HG03442 (cell line): ENCODE results near the gene SEMA5A.

Source experiments
- ATAC-seq: cut with Tn5 transposase; IDR thresholded peaks from one replicate; pipeline ENCODE4 v1.9.1; 2021; ENCODE audit warnings: mild to moderate bottlenecking, moderate library complexity; ENCODE audit not compliant: unreplicated experiment

SEMA5A gene

GRCh38 chr5:9483243-9483642 lies 62.6 kb downstream of the SEMA5A start:
- no peak for ATAC-seq

GRCh38 chr5:9482381-9482780 lies 63.5 kb downstream of the SEMA5A start:
- ATAC-seq: no peak

- no peak for ATAC-seq
Observed at GRCh38 chr5:9480499-9480898, 65.4 kb downstream of the SEMA5A start.

- ATAC-seq: no peak
Observed at GRCh38 chr5:9479990-9480389, 65.9 kb downstream of the SEMA5A start.

- no peak for ATAC-seq
Observed at GRCh38 chr5:9479361-9479760, 66.5 kb downstream of the SEMA5A start.

GRCh38 chr5:9477537-9477936 lies 68.3 kb downstream of the SEMA5A start:
- ATAC-seq: no peak

GRCh38 chr5:9474219-9475002 lies 71.5 kb downstream of the SEMA5A start:
- ATAC-seq: no peak

- ATAC-seq: no peak
Observed at GRCh38 chr5:9473624-9474023, 72.3 kb downstream of the SEMA5A start.

GRCh38 chr5:9470410-9470809 lies 75.5 kb downstream of the SEMA5A start:
- no peak for ATAC-seq

- no peak for ATAC-seq
Observed at GRCh38 chr5:9468060-9468388, 77.9 kb downstream of the SEMA5A start.

GRCh38 chr5:9467199-9468059 lies 78.4 kb downstream of the SEMA5A start:
- ATAC-seq: no peak

GRCh38 chr5:9466697-9467096 lies 79.2 kb downstream of the SEMA5A start:
- ATAC-seq: no peak

- ATAC-seq: no peak
Observed at GRCh38 chr5:9464478-9464877, 81.4 kb downstream of the SEMA5A start.

- no peak for ATAC-seq
Observed at GRCh38 chr5:9462109-9462508, 83.8 kb downstream of the SEMA5A start.

GRCh38 chr5:9460885-9461645 lies 84.8 kb downstream of the SEMA5A start:
- no peak for ATAC-seq

- no peak for ATAC-seq
Observed at GRCh38 chr5:9456435-9457042, 89.3 kb downstream of the SEMA5A start.

GRCh38 chr5:9455826-9456434 lies 89.9 kb downstream of the SEMA5A start:
- ATAC-seq: no peak

- no peak for ATAC-seq
Observed at GRCh38 chr5:9454491-9454890, 91.4 kb downstream of the SEMA5A start.

GRCh38 chr5:9454012-9454481 lies 91.8 kb downstream of the SEMA5A start:
- no peak for ATAC-seq

GRCh38 chr5:9453480-9454011 lies 92.3 kb downstream of the SEMA5A start:
- ATAC-seq: no peak
